H9 (cell line): ENCODE measurements around the gene CCDC57. TPM values are rescaled to one million over a fixed set of nuclear protein-coding genes. Genes with fewer than 3 reads are reported as not detected.

Source experiments
- DNase-seq: peaks from one replicate; pipeline ENCODE4 v3.0.0-alpha.2; 2017
- H2AFZ ChIP-seq: one replicate; pipeline ENCODE4 v1.6.1; 2013; ENCODE audit warnings: mild to moderate bottlenecking, low read length, control low read depth, moderate library complexity
- H2AK5ac ChIP-seq: 2 replicates; pipeline ENCODE4 v1.6.1; 2013; ENCODE audit warnings: low read length, control low read depth, mixed read lengths; ENCODE audit not compliant: insufficient read length
- H2BK120ac ChIP-seq: one replicate; pipeline ENCODE4 v1.6.1; 2013; ENCODE audit warnings: low read depth, mild to moderate bottlenecking, low read length, control low read depth, inconsistent platforms; ENCODE audit not compliant: poor library complexity, severe bottlenecking
- H2BK12ac ChIP-seq: 2 replicates; pipeline ENCODE4 v1.6.1; 2013; ENCODE audit warnings: low read length, control low read depth, mixed read lengths, low read depth; ENCODE audit not compliant: insufficient read length
- H2BK15ac ChIP-seq: 2 replicates; pipeline ENCODE4 v1.6.1; 2013; ENCODE audit warnings: low read depth, low read length, control low read depth
- H2BK20ac ChIP-seq: one replicate; pipeline ENCODE4 v1.6.1; 2013; ENCODE audit warnings: low read depth, mild to moderate bottlenecking, low read length, control low read depth, inconsistent platforms; ENCODE audit not compliant: poor library complexity, severe bottlenecking
- H2BK5ac ChIP-seq: 2 replicates; pipeline ENCODE4 v1.6.1; 2013; ENCODE audit warnings: low read length, control low read depth, mixed read lengths; ENCODE audit not compliant: insufficient read length
- H3K14ac ChIP-seq: 2 replicates; pipeline ENCODE4 v1.6.1; 2013; ENCODE audit warnings: low read length, control low read depth; ENCODE audit not compliant: insufficient read depth
- H3K18ac ChIP-seq: 2 replicates; pipeline ENCODE4 v1.6.1; 2013; ENCODE audit warnings: low read depth, mild to moderate bottlenecking, mixed read lengths, low read length, control low read depth; ENCODE audit not compliant: insufficient read length
- H3K23ac ChIP-seq: 2 replicates; pipeline ENCODE4 v1.6.1; 2013; ENCODE audit warnings: low read length, control low read depth, mixed read lengths, low read depth; ENCODE audit not compliant: insufficient read length
- H3K23me2 ChIP-seq: 2 replicates; pipeline ENCODE4 v1.6.1; 2013; ENCODE audit warnings: low read depth, mild to moderate bottlenecking, mixed read lengths, low read length, control low read depth; ENCODE audit not compliant: insufficient read length, poor library complexity, severe bottlenecking
- H3K27ac ChIP-seq: 2 replicates; pipeline ENCODE4 v1.5.1; 2013; ENCODE audit warnings: low read length, control low read depth, mixed read lengths, low read depth; ENCODE audit not compliant: insufficient read length
- H3K27me3 ChIP-seq: 2 replicates; pipeline ENCODE4 v1.6.1; 2013; ENCODE audit warnings: low read length, control low read depth, inconsistent platforms; ENCODE audit not compliant: insufficient read depth
- H3K4ac ChIP-seq: 2 replicates; pipeline ENCODE4 v1.6.1; 2013; ENCODE audit warnings: low read depth, mild to moderate bottlenecking, control low read depth, inconsistent platforms, low read length, moderate library complexity
- H3K4me1 ChIP-seq: 2 replicates; pipeline ENCODE4 v1.6.1; 2013; ENCODE audit warnings: low read length, control low read depth, inconsistent platforms; ENCODE audit not compliant: insufficient read depth
- H3K4me2 ChIP-seq: 2 replicates; pipeline ENCODE4 v1.6.1; 2013; ENCODE audit warnings: low read length, control low read depth, mixed read lengths; ENCODE audit not compliant: insufficient read length, insufficient read depth
- H3K56ac ChIP-seq: 2 replicates; pipeline ENCODE4 v1.6.1; 2013; ENCODE audit warnings: low read depth, mild to moderate bottlenecking, mixed read lengths, low read length, control low read depth; ENCODE audit not compliant: insufficient read length
- H3K79me1 ChIP-seq: 2 replicates; pipeline ENCODE4 v1.6.1; 2013; ENCODE audit warnings: low read depth, mild to moderate bottlenecking, moderate library complexity, low read length, control low read depth, inconsistent platforms; ENCODE audit not compliant: insufficient read depth, poor library complexity, severe bottlenecking
- H3K79me2 ChIP-seq: 2 replicates; pipeline ENCODE4 v1.6.1; 2013; ENCODE audit warnings: low read length, control low read depth, inconsistent platforms; ENCODE audit not compliant: insufficient read depth
- H3K9ac ChIP-seq: 2 replicates; pipeline ENCODE4 v1.6.1; 2013; ENCODE audit warnings: low read length, control low read depth, mixed read lengths; ENCODE audit not compliant: insufficient read length; ENCODE audit errors: extremely low read depth
- H3K9me3 ChIP-seq: one replicate; pipeline ENCODE4 v1.6.1; 2013; ENCODE audit warnings: low read depth, low read length, inconsistent platforms; ENCODE audit not compliant: control insufficient read depth
- H3T11ph ChIP-seq: one replicate; pipeline ENCODE4 v1.6.1; 2013; ENCODE audit warnings: mild to moderate bottlenecking, low read length, control low read depth, inconsistent platforms
- H4K20me1 ChIP-seq: one replicate; pipeline ENCODE4 v1.6.1; 2013; ENCODE audit not compliant: control insufficient read depth, insufficient read length, insufficient read depth
- H4K5ac ChIP-seq: 2 replicates; pipeline ENCODE4 v1.6.1; 2013; ENCODE audit warnings: low read depth, mild to moderate bottlenecking, mixed read lengths, low read length, control low read depth; ENCODE audit not compliant: insufficient read length
- H4K8ac ChIP-seq: replicated peaks from 2 replicates; pipeline ENCODE4 v1.6.1; 2013; ENCODE audit warnings: low read length, control low read depth, mixed read lengths, low read depth; ENCODE audit not compliant: insufficient read length
- H4K91ac ChIP-seq: 2 replicates; pipeline ENCODE4 v1.6.1; 2013; ENCODE audit warnings: low read depth, mild to moderate bottlenecking, moderate library complexity, mixed read lengths, low read length, control low read depth; ENCODE audit not compliant: insufficient read length
- H3K27ac Mint-ChIP-seq, 3 experiments: 2 replicates in 2 of 3; 3 replicates in 1 of 3; pipeline ENCODE4 v1.8.0; 2020 to 2021; ENCODE audit warnings: mixed read lengths in 3 of 3, mild to moderate bottlenecking in 1 of 3, moderate library complexity in 1 of 3
- H3K27me3 Mint-ChIP-seq: 2 replicates; pipeline ENCODE4 v1.8.0; 2021; ENCODE audit warnings: low read depth, mild to moderate bottlenecking, moderate library complexity, mixed read lengths
- H3K36me3 Mint-ChIP-seq, 3 experiments: 2 replicates in 2 of 3; 3 replicates in 1 of 3; pipeline ENCODE4 v1.8.0; 2020 to 2021; ENCODE audit warnings: low read depth in 3 of 3, mixed read lengths in 3 of 3; ENCODE audit not compliant: insufficient read depth in 1 of 3
- H3K4me1 Mint-ChIP-seq, 2 experiments: 2 replicates each; pipeline ENCODE4 v1.8.0; 2020; ENCODE audit warnings: mixed read lengths in 2 of 2
- H3K4me3 Mint-ChIP-seq, 2 experiments: 2 replicates in 1 of 2; 3 replicates in 1 of 2; pipeline ENCODE4 v1.8.0; 2020 to 2021; ENCODE audit warnings: mild to moderate bottlenecking in 2 of 2, mixed read lengths in 2 of 2, moderate library complexity in 1 of 2
- H3K9me3 Mint-ChIP-seq, 2 experiments: 2 replicates in 1 of 2; 3 replicates in 1 of 2; pipeline ENCODE4 v1.8.0; 2020; ENCODE audit warnings: mild to moderate bottlenecking in 2 of 2, mixed read lengths in 2 of 2, moderate library complexity in 1 of 2
- CTCF ChIP-seq: fragments of 200-600 bp; sonication (generic); conservative IDR thresholded peaks from 3 replicates; pipeline ENCODE4 v1.8.0; 2021; ENCODE audit warnings: antibody characterized with exemption, mild to moderate bottlenecking
- WGBS: extraction: QIAGEN DNeasy Blood & Tissue Kit; methylation state at CpG from one replicate; pipeline ENCODE4 v1.1.7; 2013; ENCODE audit warnings: missing lambda C conversion rate, low lambda C conversion rate, mixed read lengths; ENCODE audit not compliant: insufficient read length; ENCODE audit errors: extremely low coverage; 5-methylcytosine and 5-hydroxymethylcytosine counted together
- total RNA-seq: library from RNA; stranded (reverse); gene quantifications from 2 replicates; pipeline ENCODE4 v1.2.1, GENCODE V29; 2021

The CCDC57 gene
- total RNA-seq, 1 experiment from 2014 or later: 11.0 TPM

- TF ChIP-seq CTCF: no peak
- Mint-ChIP-seq H3K9me3 (no peaks in the 10 kb centered on the region), H3K4me1 (peaks cover 0 to 4% of the 10 kb centered on the region in 2 experiments; a peak in 3 of 4 replicates), H3K27me3 (no peaks in the 10 kb centered on the region), H3K4me3 (no peak overlapping the region), H3K36me3 (peaks cover 41 to 89% (median 87%) of the 10 kb centered on the region in 3 experiments; a peak in 6 of 7 replicates), H3K27ac (peak overlapping the region in 2 of 3 experiments; percentile 44 to 84; a peak in 1 of 7 replicates)
- WGBS: no CpG with 5 or more reads among the region's 27 CpGs
- no peak overlapping the region for H3K14ac ChIP-seq
- H3K79me2 ChIP-seq: peaks cover 2% of the 10 kb centered on the region; the same call in 1 of the 2 replicates
- no peak overlapping the region for H2BK20ac ChIP-seq
- no peak overlapping the region for H2AFZ ChIP-seq
- H3K4me1 ChIP-seq: no peaks in the 10 kb centered on the region
- H3K23me2 ChIP-seq: no peaks in the 10 kb centered on the region
- no peak overlapping the region for H3K27ac ChIP-seq
- no peak overlapping the region for H4K91ac ChIP-seq
- H3K4ac ChIP-seq: no peak overlapping the region
- H3K23ac ChIP-seq: no peak overlapping the region
- no peak overlapping the region for H3K4me2 ChIP-seq
- H3K9ac ChIP-seq: no peak overlapping the region
- no peak overlapping the region for H3T11ph ChIP-seq
- no peak overlapping the region for H4K5ac ChIP-seq
- H3K27me3 ChIP-seq: peaks cover 2% of the 10 kb centered on the region; the same call in 1 of the 2 replicates
- no peak overlapping the region for H3K56ac ChIP-seq
- DNase-seq: no peak
- H3K18ac ChIP-seq: no peak overlapping the region
- no peak overlapping the region for H2BK120ac ChIP-seq
- no peaks in the 10 kb centered on the region for H3K9me3 ChIP-seq
- H3K79me1 ChIP-seq: peaks cover 8% of the 10 kb centered on the region
- no peak overlapping the region for H2BK5ac ChIP-seq
- H2BK15ac ChIP-seq: no peak overlapping the region
- no peak overlapping the region for H2BK12ac ChIP-seq
- no peak overlapping the region for H2AK5ac ChIP-seq
- H4K8ac ChIP-seq: no peak overlapping the region
- H4K20me1 ChIP-seq: no peaks in the 10 kb centered on the region
Observed at GRCh38 chr17:82246365-82247181, 33.9 kb upstream of the CCDC57 start.
